HepG2 (cell line): Measurements from ENCODE around the gene FRMD1. TPM values are rescaled to one million over a fixed set of nuclear protein-coding genes. Genes with fewer than 3 reads are reported as not detected.

Experiments
- ATAC-seq: fragments of 200-7000 bp; cut with Tn5 transposase; 3 replicates; pipeline ENCODE4 v1.9.1; 2020; ENCODE audit warnings: mild to moderate bottlenecking, moderate library complexity
- BruUV-seq: library from RNA; stranded (reverse); fragments of 400-500 nt; replicated peaks from 2 replicates; lab custom pipeline; 2021; lab: Mats Ljungman, UMichigan
- CTCF ChIA-PET: fragments of 300-600 bp; formaldehyde crosslinking; extraction: SDS; loops from one replicate; lab custom pipeline; 2021; ENCODE audit warnings: low total read pairs, inconsistent platforms, low intra/inter-chr PET ratio; lab: Yijun Ruan, JAX
- POLR2A ChIA-PET: fragments of 350-600 bp; sonication (Branson Sonifier 250); formaldehyde crosslinking; loops from one replicate; lab custom pipeline; 2020; ENCODE audit warnings: antibody characterized with exemption, inconsistent platforms; lab: Yijun Ruan, JAX
- DNase-seq: peaks from one replicate; pipeline ENCODE4 v3.0.0-alpha.2; 2015; ENCODE audit warnings: low spot score
- FAIRE-seq: peaks from 3 replicates; lab custom pipeline; 2011; peaks lifted over from hg19 to GRCh38; lab: Jason Lieb, UNC
- H2AFZ ChIP-seq: one replicate; pipeline ENCODE4 v1.6.1; 2011; ENCODE audit warnings: low read length, inconsistent platforms
- H3K27ac ChIP-seq: fragments of 300-600 bp; 3 replicates; pipeline ENCODE4 v1.8.0; 2011; ENCODE audit warnings: mixed run types, mild to moderate bottlenecking, mixed read lengths, low read length, inconsistent platforms; ENCODE audit not compliant: insufficient read depth; ENCODE audit errors: extremely low read length
- H3K27me3 ChIP-seq, 2 experiments: fragments of 200-600 bp in 1 of 2; 2 replicates in 1 of 2; 3 replicates in 1 of 2; pipeline versions ENCODE4 v1.6.0 to v1.8.0; 2011; ENCODE audit warnings: low read length in 2 of 2, mild to moderate bottlenecking in 2 of 2, moderate library complexity in 2 of 2, inconsistent platforms in 1 of 2; ENCODE audit not compliant: insufficient read depth in 2 of 2, control insufficient read depth in 1 of 2
- H3K36me3 ChIP-seq, 2 experiments: fragments of 200-600 bp in 1 of 2; replicated peaks in 1 of 2; 2 replicates in 1 of 2; 3 replicates in 1 of 2; pipeline versions ENCODE4 v1.5.1 to v1.8.0; 2011; ENCODE audit warnings: low read length in 2 of 2, inconsistent platforms in 1 of 2; ENCODE audit not compliant: insufficient read depth in 2 of 2, control insufficient read depth in 1 of 2
- H3K4me1 ChIP-seq: 2 replicates; pipeline ENCODE4 v1.5.1; 2012; ENCODE audit warnings: low read length, inconsistent platforms; ENCODE audit not compliant: insufficient read depth
- H3K4me2 ChIP-seq: 2 replicates; pipeline ENCODE4 v1.6.0; 2011; ENCODE audit warnings: low read depth, low read length, inconsistent platforms
- H3K4me3 ChIP-seq, 3 experiments: fragments of 200-600 bp in 1 of 3; sonication (generic), shearing (Covaris generic) in 1 of 3; replicated peaks in 1 of 3; 2 replicates each; pipeline ENCODE4 v1.5.1; 2011 to 2016; ENCODE audit warnings: low read length in 3 of 3, inconsistent platforms in 2 of 3, low read depth in 2 of 3, mild to moderate bottlenecking in 2 of 3, control low read depth in 1 of 3, mixed read lengths in 1 of 3; ENCODE audit not compliant: insufficient read depth in 1 of 3
- H3K79me2 ChIP-seq: one replicate; pipeline ENCODE4 v1.6.1; 2011; ENCODE audit warnings: low read length, inconsistent platforms; ENCODE audit not compliant: insufficient read depth
- H3K9ac ChIP-seq: 2 replicates; pipeline ENCODE4 v1.6.0; 2011; ENCODE audit warnings: mild to moderate bottlenecking, low read depth, low read length, inconsistent platforms; ENCODE audit not compliant: insufficient read depth
- H3K9me3 ChIP-seq: 2 replicates; pipeline ENCODE4 v1.5.1; 2012; ENCODE audit warnings: mild to moderate bottlenecking, low read length
- H4K20me1 ChIP-seq: 2 replicates; pipeline ENCODE4 v1.6.0; 2011; ENCODE audit warnings: inconsistent platforms, mild to moderate bottlenecking, low read length, moderate library complexity; ENCODE audit not compliant: insufficient read depth
- BCLAF1 ChIP-seq: fragments of 450-650 bp; IDR thresholded peaks from 2 replicates; pipeline ENCODE4 v1.6.1; 2017; ENCODE audit warnings: mild to moderate bottlenecking
- GTF2F1 ChIP-seq: fragments of 150-350 bp; IDR thresholded peaks from 2 replicates; pipeline ENCODE4 v1.6.1; 2014; ENCODE audit warnings: low read length
- KLF6 ChIP-seq: IDR thresholded peaks from 2 replicates; pipeline ENCODE4 v1.8.0; 2016; ENCODE audit warnings: missing biosample characterization, missing genetic modification reagents
- NONO ChIP-seq, 2 experiments: fragments of 450-650 bp in 1 of 2; sonication (generic) in 1 of 2; formaldehyde crosslinking in 1 of 2; IDR thresholded peaks in 1 of 2; conservative IDR thresholded peaks in 1 of 2; 2 replicates each; pipeline versions ENCODE4 v1.6.1 to v1.8.0; 2017 to 2022; ENCODE audit warnings: mild to moderate bottlenecking in 1 of 2, missing genetic modification reagents in 1 of 2, moderate library complexity in 1 of 2
- PRMT3 ChIP-seq: sonication (generic); formaldehyde crosslinking; IDR thresholded peaks from 2 replicates; pipeline ENCODE4 v1.8.1; 2022; ENCODE audit warnings: low read depth, mild to moderate bottlenecking, moderate library complexity, missing genetic modification reagents, borderline replicate concordance
- SP4 ChIP-seq: sonication (generic); formaldehyde crosslinking; IDR thresholded peaks from 2 replicates; pipeline ENCODE4 v1.8.1; 2023; ENCODE audit warnings: mild to moderate bottlenecking, missing genetic modification reagents
- TEAD3 ChIP-seq: optimal IDR thresholded peaks from 2 replicates; pipeline ENCODE3; 2016; ENCODE audit warnings: borderline replicate concordance
- TEF ChIP-seq: sonication (generic); formaldehyde crosslinking; IDR thresholded peaks from 2 replicates; pipeline ENCODE4 v1.5.0; 2020; ENCODE audit warnings: missing genetic modification reagents
- XRCC5 ChIP-seq: fragments of 200-400 bp; formaldehyde crosslinking; optimal IDR thresholded peaks from 2 replicates; pipeline ENCODE3; 2017; ENCODE audit warnings: mild to moderate bottlenecking, low read length
- ZBTB39 ChIP-seq: sonication (generic); formaldehyde crosslinking; IDR thresholded peaks from 2 replicates; pipeline ENCODE4 v1.5.0; 2020; ENCODE audit warnings: missing genetic modification reagents
- ZBTB49 ChIP-seq: sonication (generic); formaldehyde crosslinking; IDR thresholded peaks from 2 replicates; pipeline ENCODE4 v1.4.0; 2020; ENCODE audit warnings: missing genetic modification reagents, borderline replicate concordance
- ZMYM2 ChIP-seq: sonication (generic); formaldehyde crosslinking; IDR thresholded peaks from 2 replicates; pipeline ENCODE4 v1.8.0; 2022; ENCODE audit warnings: mild to moderate bottlenecking, missing genetic modification reagents
- ZNF296 ChIP-seq: sonication (generic); formaldehyde crosslinking; conservative IDR thresholded peaks from 2 replicates; pipeline ENCODE4 v1.5.0; 2020; ENCODE audit warnings: mild to moderate bottlenecking, missing genetic modification reagents
- ZNF30 ChIP-seq: sonication (generic); formaldehyde crosslinking; IDR thresholded peaks from 2 replicates; pipeline ENCODE4 v1.5.0; 2020; ENCODE audit warnings: mild to moderate bottlenecking, missing genetic modification reagents
- ZNF605 ChIP-seq: sonication (generic); formaldehyde crosslinking; IDR thresholded peaks from 2 replicates; pipeline ENCODE4 v1.8.0; 2022; ENCODE audit warnings: mild to moderate bottlenecking, missing genetic modification reagents
- ZNF878 ChIP-seq: sonication (generic); formaldehyde crosslinking; IDR thresholded peaks from 2 replicates; pipeline ENCODE4 v1.8.1; 2023; ENCODE audit warnings: mild to moderate bottlenecking, missing genetic modification reagents, moderate library complexity
- WGBS: methylation state at CpG from one replicate; pipeline ENCODE4 v1.1.6; 2017; ENCODE audit warnings: low lambda C conversion rate; 5-methylcytosine and 5-hydroxymethylcytosine counted together
- in situ Hi-C: cut with HindIII; loops from 2 replicates; pipeline ENCODE4 v1.10.0; 2017; ENCODE audit warnings: low pct_unique_long_range_greater_than_20kb; ENCODE audit not compliant: extremely low pct_ligation_motif_present
- intact Hi-C: fragments of 100-400 bp; cut with micrococcal nuclease; formaldehyde crosslinking; loops from one replicate; pipeline ENCODE4 v1.10.0; 2022; ENCODE audit not compliant: unreplicated experiment
- polyA plus RNA-seq, 8 experiments: library from polyadenylated mRNA; depleted of rRNA in 3 of 8; stranded (reverse) in 7 of 8; unstranded in 1 of 8; fragments of >200 nt; fragmentation: Illumina TruSeq in 4 of 8; extraction: Trizol in 4 of 8; gene quantifications; 2 replicates each; pipeline versions ENCODE4 v1.2.1 to v1.2.3, GENCODE V29; 2011 to 2016; ENCODE audit warnings: low read depth in 4 of 8, missing spikeins in 1 of 8, mixed read lengths in 1 of 8; ENCODE audit not compliant: insufficient read depth in 1 of 8
- total RNA-seq, 5 experiments: library from RNA; depleted of rRNA; stranded (reverse); fragments of >200 nt; fragmentation: Illumina TruSeq; extraction: Trizol; gene quantifications; 2 replicates each; pipeline ENCODE4 v1.2.3, GENCODE V29; 2016; ENCODE audit warnings: low read depth in 1 of 5

Gene FRMD1
- total and polyA plus RNA-seq, 2 of the 13 experiments (the other 11 are each of a cell fraction or from before 2014, with no cell fraction given), result 0.01 TPM; not detected in 1

GRCh38 chr6:168116438-168116974, 37.5 kb upstream of the FRMD1 start:
- Histone ChIP-seq H3K9ac (no peak overlapping the region), H3K79me2 (no peaks in the 10 kb centered on the region), H3K4me3 (0 out of 6 replicates have a peak overlapping the region, but pooled peaks of 1 of the 3 experiments have one; percentile 36), H3K27ac (no peak overlapping the region), H4K20me1 (no peaks in the 10 kb centered on the region), H3K4me2 (peak overlapping the region; percentile 65; the same call in 1 of the 2 replicates), H2AFZ (no peak overlapping the region), H3K9me3 (peaks cover 7% of the 10 kb centered on the region), H3K4me1 (peaks cover 14% of the 10 kb centered on the region), H3K27me3 (peaks cover under 1 to 2% of the 10 kb centered on the region in 2 experiments; a peak in 2 of 5 replicates), H3K36me3 (no peaks in the 10 kb centered on the region)
- no TSS peak for BruUV-seq
- peak; percentile 23 for ATAC-seq
- in situ Hi-C loops, result no loop called here
- ChIA-PET POLR2A (no interaction called here), CTCF (no interaction called here)
- 81% methylated on average over 8 of the region's 11 CpGs for WGBS
- intact Hi-C loops, result loop anchor here (5.0 kb wide), 1 partner anchor 209 kb away; no protein-coding TSS in a partner anchor
- TF ChIP-seq PRMT3 (CRISPR knock-in tag) (0 out of 2 replicates have a peak, but pooled peaks have one; percentile 48), ZNF296 (CRISPR knock-in tag) (peak; percentile 45; the same call in 1 of the 2 replicates), ZBTB39 (CRISPR knock-in tag) (0 out of 2 replicates have a peak, but pooled peaks have one; percentile 21), NONO (IDR thresholded peaks at IDR 0.05) (no peak), NONO (CRISPR knock-in tag; conservative IDR thresholded peaks at IDR 0.05) (0 out of 2 replicates have a peak, but pooled peaks have one; percentile 26), XRCC5 (no peak), KLF6 (no peak), SP4 (CRISPR knock-in tag) (0 out of 2 replicates have a peak, but pooled peaks have one; percentile 17), ZNF878 (CRISPR knock-in tag) (0 out of 2 replicates have a peak, but pooled peaks have one; percentile 43), BCLAF1 (no peak), ZNF30 (CRISPR knock-in tag) (peak; percentile 76; the same call in 1 of the 2 replicates), ZNF605 (CRISPR knock-in tag) (peak; percentile 73; the same call in 1 of the 2 replicates), ZMYM2 (CRISPR knock-in tag) (peak; percentile 67; the same call in 1 of the 2 replicates), TEF (CRISPR knock-in tag) (no peak), TEAD3 (CRISPR knock-in tag) (peak; percentile 5), GTF2F1 (no peak), ZBTB49 (CRISPR knock-in tag) (0 out of 2 replicates have a peak, but pooled peaks have one; percentile 37)
- FAIRE-seq, result no peak
- DNase-seq, result no peak
